ENCODE measurements around the gene ODAD2.
"Not testable (repeated sequence)": the region's sequence is repeated elsewhere in the genome, so short reads cannot be mapped to it uniquely, and the experiment has no call there.

ODAD2 gene

DNA sequence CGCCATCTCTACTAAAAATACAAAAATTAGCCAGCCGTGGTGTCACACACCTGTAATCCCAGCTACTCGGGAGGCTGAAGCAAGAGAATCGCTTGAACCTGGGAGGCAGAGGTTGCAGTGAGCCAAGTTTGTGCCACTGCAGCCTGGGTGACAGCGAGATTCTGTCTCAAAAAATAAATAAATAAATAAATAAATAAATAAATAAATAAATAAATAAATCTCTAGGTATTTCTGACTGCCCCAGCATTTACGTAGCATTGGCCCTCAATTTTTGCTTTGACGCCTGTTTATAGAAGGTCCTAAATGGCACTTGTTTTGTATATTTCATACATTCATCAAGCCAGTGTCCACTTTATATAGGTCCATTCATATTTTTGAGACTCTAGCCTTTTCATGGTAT is 28.9 kb downstream of the ODAD2 start:
- not testable (repeated sequence) for FAIRE-seq

GRCh38 chr10:27959093-27959715 is 39.7 kb downstream of the ODAD2 start:
- FAIRE-seq = no peak

DNA sequence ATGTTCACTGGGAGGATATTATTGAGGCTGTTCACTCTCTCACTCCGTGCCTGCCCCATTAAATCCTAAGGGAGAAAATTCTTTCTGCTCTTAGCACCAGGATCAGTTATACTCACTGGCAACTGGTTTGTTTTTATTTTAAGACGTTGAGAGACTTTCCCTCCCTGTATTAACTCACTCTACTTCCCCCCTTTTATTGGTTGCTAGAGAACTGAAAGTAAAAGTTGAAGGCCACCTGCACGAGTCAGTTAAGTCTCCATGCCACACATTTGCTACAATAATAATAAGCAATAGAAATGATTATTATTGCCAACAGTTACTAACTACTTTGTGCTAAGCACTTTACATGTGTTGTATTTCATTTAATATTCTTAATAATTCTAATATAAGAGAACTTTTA is 40.5 kb downstream of the ODAD2 start:
- not testable (repeated sequence) for FAIRE-seq

- no peak for FAIRE-seq
These were observed 48.7 kb downstream of the ODAD2 start for GRCh38 chr10:27950242-27950564.

DNA sequence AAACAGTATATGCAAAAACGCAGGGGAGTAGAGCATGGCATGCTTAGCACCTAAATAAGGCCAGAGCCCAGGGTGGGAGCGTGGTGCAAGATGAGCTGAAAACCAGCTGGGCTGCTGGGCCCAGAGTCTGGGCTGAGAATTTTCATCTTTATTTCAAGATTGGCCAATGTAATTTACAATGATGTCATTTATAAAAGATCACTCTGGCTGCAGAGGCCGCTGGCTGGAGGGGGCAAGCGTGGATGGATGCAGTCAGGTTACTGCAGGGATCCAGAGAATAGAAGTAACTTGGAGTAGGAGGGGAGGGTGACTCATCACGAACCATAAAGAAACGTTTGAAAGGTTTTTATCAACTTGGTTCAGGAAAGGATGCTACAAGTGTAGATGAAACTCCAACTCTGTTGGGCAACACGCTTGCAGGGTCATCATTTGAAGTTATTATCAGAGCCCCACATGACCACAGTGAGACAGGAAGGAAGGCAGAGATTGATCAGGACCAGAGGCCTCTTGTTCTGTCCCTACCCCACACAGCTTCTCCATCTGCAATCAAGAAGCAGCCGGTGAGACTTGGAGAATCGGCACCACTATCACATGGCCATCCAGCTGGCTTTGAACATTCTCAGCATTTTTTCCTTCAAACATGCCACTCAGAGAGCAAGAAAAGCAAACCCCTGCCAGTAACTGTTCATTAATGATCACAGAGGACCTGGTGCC is 49.2 kb downstream of the ODAD2 start:
- no peak for FAIRE-seq

GRCh38 chr10:27948186-27948585 is 50.7 kb downstream of the ODAD2 start:
- FAIRE-seq = no peak

DNA sequence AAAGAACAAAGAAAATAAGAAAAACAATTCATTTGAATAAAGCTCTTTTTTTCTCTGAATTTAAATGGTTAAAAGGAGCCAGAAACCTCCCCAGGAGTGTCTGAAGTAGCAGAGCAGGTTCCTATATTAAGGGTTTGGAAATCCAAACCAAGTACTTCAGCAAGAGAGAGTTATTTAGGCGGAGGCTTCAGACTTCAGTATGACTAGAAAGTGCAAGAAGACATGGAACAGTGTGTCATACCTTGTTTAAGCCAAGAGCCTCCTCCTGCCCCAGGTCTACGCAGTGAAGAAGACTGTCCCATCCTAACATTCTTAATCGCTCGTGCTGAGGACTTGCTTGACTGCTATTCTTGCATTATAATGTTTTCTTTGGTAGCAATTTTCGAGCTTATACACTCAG is 51.3 kb downstream of the ODAD2 start:
- no peak for FAIRE-seq

DNA sequence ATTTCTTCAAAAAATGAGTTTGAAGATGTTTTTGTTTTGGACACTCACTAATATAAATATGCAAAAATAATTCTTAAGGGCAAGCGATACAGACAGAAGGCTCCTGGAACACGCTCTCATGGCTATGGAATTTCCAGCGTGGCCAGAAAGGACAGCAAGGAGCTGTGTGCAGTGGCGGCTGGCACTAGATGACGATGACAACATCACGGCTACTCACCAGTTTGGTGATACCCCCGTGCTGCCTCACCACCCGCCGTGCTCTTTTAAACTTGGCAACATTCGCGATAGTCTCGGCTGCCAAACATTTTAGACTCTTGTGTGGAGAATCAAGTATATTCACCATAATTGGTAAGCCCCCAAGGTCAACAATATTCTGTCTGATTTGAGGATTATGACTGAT is 54.9 kb downstream of the ODAD2 start:
- no peak for FAIRE-seq

GRCh38 chr10:27914888-27915287 is 84.0 kb downstream of the ODAD2 start:
- no peak for FAIRE-seq

- no peak for FAIRE-seq
These were observed 86.6 kb downstream of the ODAD2 start for GRCh38 chr10:27912231-27912630.

- FAIRE-seq = no peak
These were observed 87.3 kb downstream of the ODAD2 start for GRCh38 chr10:27911539-27911938.

DNA sequence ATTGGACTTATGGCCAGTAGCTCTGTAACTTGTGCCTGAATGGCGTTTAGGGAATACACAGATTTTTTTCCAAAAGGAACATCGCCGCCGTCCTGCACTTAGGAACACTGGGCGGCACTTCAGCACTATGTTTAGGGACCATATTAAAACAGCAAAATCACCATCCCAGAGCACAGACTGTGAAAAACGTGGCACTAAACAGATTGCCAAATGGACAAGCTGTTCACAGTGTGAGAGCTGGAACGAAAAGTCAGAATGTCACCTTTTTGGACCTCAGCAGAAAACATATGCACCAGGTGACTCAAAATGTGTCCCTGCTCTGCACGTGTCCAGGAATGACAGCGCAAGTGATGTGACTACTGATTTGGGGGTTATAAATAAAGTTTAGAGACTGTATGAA is 87.9 kb downstream of the ODAD2 start:
- no peak for FAIRE-seq

GRCh38 chr10:27908231-27908630 is 90.6 kb downstream of the ODAD2 start:
- FAIRE-seq = no peak

GRCh38 chr10:27899485-27899884 is 99.4 kb downstream of the ODAD2 start:
- not testable (repeated sequence) for FAIRE-seq

GRCh38 chr10:27899058-27899457 is 99.8 kb downstream of the ODAD2 start:
- no peak for FAIRE-seq

GRCh38 chr10:27893358-27893954 is 105.4 kb downstream of the ODAD2 start:
- no peak for FAIRE-seq

DNA sequence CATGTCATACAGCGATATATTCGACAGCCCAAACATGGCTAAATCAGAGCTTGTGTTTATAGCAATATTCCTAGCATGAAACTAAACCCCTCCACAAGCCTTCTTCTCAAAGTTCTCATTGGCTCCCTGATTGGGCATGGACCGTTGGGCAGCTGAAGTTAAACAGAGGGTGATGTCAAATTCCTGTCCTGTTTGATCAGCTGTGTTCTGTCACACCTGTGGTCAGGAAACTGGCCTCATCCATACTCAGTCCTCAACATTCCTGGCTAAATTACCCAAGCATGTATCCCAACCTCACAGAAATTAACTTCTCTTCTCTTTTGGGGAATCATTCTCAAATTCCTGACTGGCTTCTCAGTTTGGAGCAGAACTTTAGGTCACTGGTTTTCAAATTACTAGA is 107.9 kb downstream of the ODAD2 start:
- no peak for FAIRE-seq

- no peak for FAIRE-seq
These were observed 109.4 kb downstream of the ODAD2 start for GRCh38 chr10:27889518-27889917.

- FAIRE-seq = no peak
These were observed 114.7 kb downstream of the ODAD2 start for GRCh38 chr10:27884185-27884641.

- no peak for FAIRE-seq
These were observed 120.6 kb downstream of the ODAD2 start for GRCh38 chr10:27878281-27878680.

DNA sequence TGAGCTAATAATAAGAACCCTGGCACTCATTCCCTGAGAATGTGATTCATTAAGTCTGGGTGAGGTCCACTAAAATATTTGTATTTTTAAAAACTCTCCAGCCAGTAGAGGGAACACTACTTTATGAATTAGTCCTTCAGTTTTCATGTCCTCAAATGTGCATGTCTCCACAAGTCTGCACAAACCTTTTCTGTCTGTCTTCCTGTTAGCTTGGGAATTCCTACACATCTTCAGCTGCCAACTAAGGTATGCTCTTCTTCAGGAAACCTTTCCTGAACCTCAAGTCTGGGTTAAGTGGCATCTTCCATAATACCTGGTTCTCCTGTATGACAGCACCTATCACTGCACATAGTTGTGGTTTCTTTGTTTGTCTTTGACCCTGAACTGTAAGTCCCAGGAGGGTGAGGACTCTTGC is 133.7 kb downstream of the ODAD2 start:
- FAIRE-seq = no peak

DNA sequence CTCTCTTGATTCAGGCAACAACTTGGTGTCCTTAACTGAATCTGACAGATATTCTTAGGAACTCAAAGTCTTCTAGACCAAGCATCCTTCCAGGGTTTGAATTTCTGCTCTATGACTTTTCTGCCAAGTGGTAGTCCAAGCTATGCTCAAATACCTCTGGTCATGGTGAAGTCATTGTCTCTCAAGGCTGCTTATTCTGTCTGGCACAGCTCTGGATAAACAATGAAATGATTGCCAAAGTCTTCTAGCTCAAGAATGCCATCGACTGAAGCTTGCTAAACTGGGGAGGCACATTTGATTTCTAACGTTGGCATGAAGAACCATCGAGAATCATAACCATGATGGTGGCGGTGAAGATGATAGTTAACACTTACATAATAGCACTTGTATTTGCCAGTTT is 137.1 kb downstream of the ODAD2 start:
- no peak for FAIRE-seq

DNA sequence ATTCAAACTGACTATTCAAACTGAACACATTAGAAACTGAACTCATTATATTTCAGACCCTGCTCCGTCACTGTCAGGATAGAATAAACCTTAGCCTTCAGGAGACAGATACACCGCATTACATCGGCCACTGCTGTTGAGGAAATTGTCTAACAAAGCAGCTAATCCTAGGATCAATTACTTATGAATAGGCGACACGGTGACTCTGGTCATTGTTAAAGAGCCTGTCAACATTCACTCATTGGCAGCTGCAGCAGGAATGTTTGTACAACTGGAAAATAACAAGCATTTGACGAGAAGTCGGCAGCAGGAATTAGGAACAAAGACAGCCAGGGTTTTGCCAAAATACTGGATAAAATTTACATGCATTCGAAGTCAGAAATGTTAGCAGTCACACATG is 141.3 kb downstream of the ODAD2 start:
- no peak for FAIRE-seq

GRCh38 chr10:27844223-27844622 is 154.7 kb downstream of the ODAD2 start:
- no peak for FAIRE-seq

- FAIRE-seq = no peak
These were observed 160.0 kb downstream of the ODAD2 start for GRCh38 chr10:27838901-27839300.

Measured in A204.1 (cell line).